K562 (cell line): ENCODE data around the gene AP3M1. TPM values are rescaled to one million over a fixed set of nuclear protein-coding genes. Genes with fewer than 3 reads are reported as not detected.
A peak's percentile ranks its signal among the peaks of the same experiment; 100 is the strongest.

Experiments
- DDX20 ChIP-seq: fragments of 450-650 bp; IDR thresholded peaks from 2 replicates; pipeline ENCODE4 v1.6.1; 2016; ENCODE audit warnings: missing genetic modification characterization, low read depth, mild to moderate bottlenecking, missing compliant biosample characterization, moderate library complexity
- GABPB1 ChIP-seq: sonication (generic); formaldehyde crosslinking; IDR thresholded peaks from 2 replicates; pipeline ENCODE4 v1.8.0; 2022; ENCODE audit warnings: mild to moderate bottlenecking, missing genetic modification reagents
- MIER1 ChIP-seq: fragments of 450-650 bp; IDR thresholded peaks from 2 replicates; pipeline ENCODE4 v1.6.1; 2016; ENCODE audit warnings: antibody characterized with exemption, mild to moderate bottlenecking, low read depth
- MTF1 ChIP-seq: fragments of 250-450 bp; sonication (Bioruptor Pico); IDR thresholded peaks from 2 replicates; pipeline ENCODE4 v1.9.0; 2021; ENCODE audit warnings: moderate library complexity, mild to moderate bottlenecking, inconsistent platforms, borderline replicate concordance
- MYBL2 ChIP-seq, 2 experiments: fragments of 450-650 bp in 1 of 2; sonication (generic) in 1 of 2; formaldehyde crosslinking in 1 of 2; IDR thresholded peaks; 2 replicates each; pipeline versions ENCODE4 v1.6.1 to v1.8.1; 2017 to 2022; ENCODE audit warnings: borderline replicate concordance in 1 of 2, inconsistent platforms in 1 of 2, low read depth in 1 of 2, mild to moderate bottlenecking in 1 of 2, missing genetic modification reagents in 1 of 2, moderate library complexity in 1 of 2
- MYC ChIP-seq, 2 experiments: fragments of 250-450 bp in 1 of 2; sonication (Bioruptor Pico) in 1 of 2; IDR thresholded peaks; 2 replicates each; pipeline versions ENCODE4 v1.5.1 to v1.6.1; 2012 to 2021; ENCODE audit warnings: low read depth in 2 of 2, borderline replicate concordance in 1 of 2, improper control_type of control experiment in 1 of 2, low read length in 1 of 2, mild to moderate bottlenecking in 1 of 2, moderate library complexity in 1 of 2
- MYNN ChIP-seq, 2 experiments: sonication (generic); formaldehyde crosslinking in 1 of 2; IDR thresholded peaks; 2 replicates each; pipeline versions ENCODE4 v1.5.0 to v1.6.1; 2016 to 2020; ENCODE audit warnings: antibody characterized with exemption in 1 of 2, missing genetic modification reagents in 1 of 2
- NELFE ChIP-seq: IDR thresholded peaks from 2 replicates; pipeline ENCODE4 v1.6.1; 2011; ENCODE audit warnings: mild to moderate bottlenecking; ENCODE audit not compliant: insufficient read depth, insufficient read length
- NFIX ChIP-seq: fragments of 250-450 bp; sonication (Bioruptor Pico); IDR thresholded peaks from 2 replicates; pipeline ENCODE4 v1.4.0; 2020; ENCODE audit warnings: low read depth, mild to moderate bottlenecking, moderate library complexity
- RAD51 ChIP-seq: fragments of 450-650 bp; IDR thresholded peaks from 2 replicates; pipeline ENCODE4 v1.7.1; 2016; ENCODE audit warnings: low read depth, mild to moderate bottlenecking, borderline replicate concordance
- SMARCA4 ChIP-seq: fragments of 450-650 bp; IDR thresholded peaks from 2 replicates; pipeline ENCODE4 v1.6.1; 2016
- TARDBP ChIP-seq: fragments of 450-650 bp; IDR thresholded peaks from 2 replicates; pipeline ENCODE4 v1.6.1; 2016
- ZNF609 ChIP-seq: sonication (generic); formaldehyde crosslinking; IDR thresholded peaks from 2 replicates; pipeline ENCODE4 v1.8.1; 2023; ENCODE audit warnings: missing genetic modification reagents, mild to moderate bottlenecking, borderline replicate concordance
- ZNF740 ChIP-seq, 3 experiments: fragments of 200-800 bp in 1 of 3; sonication (Bioruptor generic) in 1 of 3; sonication (generic) in 1 of 3; formaldehyde crosslinking in 1 of 3; IDR thresholded peaks; 2 replicates each; pipeline versions ENCODE4 v1.6.1 to v1.8.0; 2016 to 2022; ENCODE audit warnings: mild to moderate bottlenecking in 2 of 3, missing compliant biosample characterization in 2 of 3, missing genetic modification characterization in 2 of 3, missing genetic modification reagents in 1 of 3
- polyA plus RNA-seq, 8 experiments: library from polyadenylated mRNA; depleted of rRNA in 4 of 8; stranded (reverse) in 5 of 8; unstranded in 3 of 8; fragments of >200 nt; fragmentation: Nextera tagmentation in 2 of 8; fragmentation: Illumina TruSeq in 1 of 8; extraction: Ambion mirVana in 2 of 8; extraction: Trizol in 1 of 8; gene quantifications; 2 replicates each; pipeline versions ENCODE4 v1.2.1 to v1.2.3, GENCODE V29; 2011 to 2014; ENCODE audit warnings: inconsistent platforms in 1 of 8, missing spikeins in 1 of 8
- total RNA-seq, 7 experiments: library from RNA; depleted of rRNA in 6 of 7; stranded (reverse); fragments of >200 nt in 6 of 7; fragmentation: Illumina TruSeq in 2 of 7; extraction: Trizol in 2 of 7; gene quantifications; 2 replicates each; pipeline versions ENCODE4 v1.2.1 to v1.2.3, GENCODE V29; 2011 to 2021; ENCODE audit warnings: low replicate concordance in 1 of 7

Gene AP3M1
- total and polyA plus RNA-seq, 9 of the 15 experiments (the other 6 are each of a cell fraction or from before 2014, with no cell fraction given), result 44.3 to 135 (median 67.6) TPM

GRCh38 chr10:74176380-74177139 lies 25.9 kb upstream of the AP3M1 start (continued):
- TF ChIP-seq ZNF609 (no peak; the same call in 1 of the 2 replicates), MYNN (IDR thresholded peaks at IDR 0.05) (peak; percentile 87), MYNN (CRISPR knock-in tag; IDR thresholded peaks at IDR 0.05) (no peak), GABPB1 (CRISPR knock-in tag) (peak; percentile 84), RAD51 (peak; percentile 97), NELFE (no peak), NFIX (no peak), MYBL2 (IDR thresholded peaks at IDR 0.05; ENCODE audit: low read depth) (no peak; the same call in 1 of the 2 replicates), MYBL2 (CRISPR knock-in tag; IDR thresholded peaks at IDR 0.05; ENCODE audit: borderline replicate concordance) (no peak), TARDBP (peak; percentile 70; the same call in 1 of the 2 replicates), SMARCA4 (peak; percentile 26; the same call in 1 of the 2 replicates), DDX20 (tag) (no peak), ZNF740 (CRISPR knock-in tag; IDR thresholded peaks at IDR 0.05) (0 out of 2 replicates have a peak, but pooled peaks have one; percentile 40), ZNF740 (tag; IDR thresholded peaks at IDR 0.05) (no peak; a peak in 1 of 4 replicates), MYC (IDR thresholded peaks at IDR 0.05; ENCODE audit: low read depth, low read length) (peak; percentile 96), MYC (CRISPR knock-in tag; IDR thresholded peaks at IDR 0.05; ENCODE audit: borderline replicate concordance, low read depth) (peak; percentile 84; the same call in 1 of the 2 replicates), MTF1 (no peak), MIER1 (0 out of 2 replicates have a peak, but pooled peaks have one; percentile 9)
